Nephron (organoid): ENCODE data around the gene ARFGAP3.

Source experiments
- H3K27ac Mint-ChIP-seq, 3 experiments: 2 replicates each; pipeline ENCODE4 v1.8.0; 2020; ENCODE audit warnings: mixed read lengths in 3 of 3, mild to moderate bottlenecking in 2 of 3, moderate library complexity in 1 of 3
- H3K27me3 Mint-ChIP-seq: 2 replicates; pipeline ENCODE4 v1.8.0; 2021; ENCODE audit warnings: low read depth, mild to moderate bottlenecking, moderate library complexity, mixed read lengths
- H3K36me3 Mint-ChIP-seq: 2 replicates; pipeline ENCODE4 v1.8.0; 2020; ENCODE audit warnings: low read depth, mixed read lengths
- H3K4me1 Mint-ChIP-seq: 2 replicates; pipeline ENCODE4 v1.8.0; 2020; ENCODE audit warnings: mixed read lengths
- H3K4me3 Mint-ChIP-seq, 3 experiments: 2 replicates each; pipeline ENCODE4 v1.8.0; 2020; ENCODE audit warnings: mild to moderate bottlenecking in 3 of 3, mixed read lengths in 3 of 3, moderate library complexity in 2 of 3
- H3K9me3 Mint-ChIP-seq: 2 replicates; pipeline ENCODE4 v1.8.0; 2020; ENCODE audit warnings: mixed read lengths
- CTCF ChIP-seq, 3 experiments: fragments of 200-600 bp; sonication (generic); IDR thresholded peaks; one replicate each; pipeline ENCODE4 v1.5.0; 2021; ENCODE audit warnings: antibody characterized with exemption in 3 of 3; ENCODE audit not compliant: unreplicated experiment in 3 of 3

Gene ARFGAP3

GRCh38 chr22:42883121-42883520 lies 26.0 kb upstream of the ARFGAP3 start:
- Mint-ChIP-seq H3K4me1 (no peaks in the 10 kb centered on the region), H3K36me3 (peaks cover 31% of the 10 kb centered on the region), H3K27ac (no peak overlapping the region), H3K9me3 (no peaks in the 10 kb centered on the region), H3K4me3 (no peak overlapping the region), H3K27me3 (no peaks in the 10 kb centered on the region)
- TF ChIP-seq CTCF (IDR thresholded peaks at IDR 0.05; ENCODE audit: unreplicated experiment in 3 of 3), result no peak

GRCh38 chr22:42881982-42882656 lies 25.0 kb upstream of the ARFGAP3 start:
- Mint-ChIP-seq H3K27me3 (no peaks in the 10 kb centered on the region), H3K36me3 (peaks cover 28% of the 10 kb centered on the region), H3K27ac (no peak overlapping the region), H3K4me3 (no peak overlapping the region), H3K9me3 (no peaks in the 10 kb centered on the region), H3K4me1 (no peaks in the 10 kb centered on the region)
- no peak for TF ChIP-seq CTCF (IDR thresholded peaks at IDR 0.05; ENCODE audit: unreplicated experiment in 3 of 3)

- peaks cover 34% of the 10 kb centered on the region for H3K36me3 Mint-ChIP-seq
- no peaks in the 10 kb centered on the region for H3K27me3 Mint-ChIP-seq
- no peak overlapping the region for H3K27ac Mint-ChIP-seq
- H3K4me1 Mint-ChIP-seq, result no peaks in the 10 kb centered on the region
- H3K9me3 Mint-ChIP-seq, result no peaks in the 10 kb centered on the region
- no peak overlapping the region for H3K4me3 Mint-ChIP-seq
- TF ChIP-seq CTCF (IDR thresholded peaks at IDR 0.05; ENCODE audit: unreplicated experiment in 3 of 3), result no peak
Measured at GRCh38 chr22:42881298-42881697, 24.2 kb upstream of the ARFGAP3 start.

GRCh38 chr22:42880815-42881214 lies 23.7 kb upstream of the ARFGAP3 start:
- H3K4me1 Mint-ChIP-seq, result no peaks in the 10 kb centered on the region
- H3K27me3 Mint-ChIP-seq, result no peaks in the 10 kb centered on the region
- peaks cover 38% of the 10 kb centered on the region for H3K36me3 Mint-ChIP-seq
- no peak overlapping the region for H3K27ac Mint-ChIP-seq
- no peaks in the 10 kb centered on the region for H3K9me3 Mint-ChIP-seq
- TF ChIP-seq CTCF (IDR thresholded peaks at IDR 0.05; ENCODE audit: unreplicated experiment in 3 of 3), result no peak
- H3K4me3 Mint-ChIP-seq, result no peak overlapping the region

- Mint-ChIP-seq H3K4me3 (no peak overlapping the region), H3K27ac (no peak overlapping the region), H3K36me3 (peaks cover 37% of the 10 kb centered on the region), H3K9me3 (no peaks in the 10 kb centered on the region), H3K4me1 (no peaks in the 10 kb centered on the region), H3K27me3 (no peaks in the 10 kb centered on the region)
- TF ChIP-seq CTCF (IDR thresholded peaks at IDR 0.05; ENCODE audit: unreplicated experiment in 3 of 3), result no peak
Measured at GRCh38 chr22:42879371-42880021, 22.4 kb upstream of the ARFGAP3 start.
